ENCODE data around the gene ZNF583. TPM values are rescaled to one million over a fixed set of nuclear protein-coding genes. Genes with fewer than 3 reads are reported as not detected.
A peak's percentile ranks its signal among the peaks of the same experiment; 100 is the strongest.

Gene ZNF583
- total and polyA plus RNA-seq, 9 of the 15 experiments (the other 6 are each of a cell fraction or from before 2014, with no cell fraction given): 0.92 to 6.7 (median 3.0) TPM

- TF ChIP-seq MNT (conservative IDR thresholded peaks at IDR 0.05) (peak in 1 of 2 experiments; percentile 75; a peak in 3 of 4 replicates), TBP (optimal IDR thresholded peaks at IDR 0.05; ENCODE audit: low read depth, low read length) (peak; percentile 69), EP400 (IDR thresholded peaks at IDR 0.05) (peak; percentile 75; the same call in 1 of the 2 replicates), JUN (IDR thresholded peaks at IDR 0.05; ENCODE audit: borderline replicate concordance, low read depth, low read length) (no peak), JUN (CRISPR knock-in tag; IDR thresholded peaks at IDR 0.05; ENCODE audit: borderline replicate concordance) (no peak), CBX3 (IDR thresholded peaks at IDR 0.05; ENCODE audit: borderline replicate concordance in 1 of 2, low read length in 2 of 2) (peak in 1 of 2 experiments; percentile 68; a peak in 1 of 3 replicates), POLR2B (IDR thresholded peaks at IDR 0.05; ENCODE audit: low read depth, partially characterized antibody) (peak; percentile 76), FOXP4 (CRISPR knock-in tag; IDR thresholded peaks at IDR 0.05; ENCODE audit: borderline replicate concordance) (peak; percentile 77; the same call in 1 of the 2 replicates), SMAD4 (CRISPR knock-in tag; conservative IDR thresholded peaks at IDR 0.05) (peak; percentile 33; the same call in 1 of the 2 replicates), ZBTB11 (CRISPR knock-in tag; IDR thresholded peaks at IDR 0.05) (peak in 1 of 3 experiments; percentile 75; a peak in 2 of 6 replicates), CXXC5 (CRISPR knock-in tag; IDR thresholded peaks at IDR 0.05) (peak; percentile 80), ZBED1 (IDR thresholded peaks at IDR 0.05) (0 out of 2 replicates have a peak, but pooled peaks have one; percentile 30), CREB3L1 (IDR thresholded peaks at IDR 0.05; ENCODE audit: borderline replicate concordance, low read depth) (peak; percentile 75; the same call in 1 of the 2 replicates), TEAD1 (CRISPR knock-in tag; IDR thresholded peaks at IDR 0.05) (peak in 1 of 2 experiments; percentile 88; a peak in 1 of 4 replicates), ZNF76 (CRISPR knock-in tag; IDR thresholded peaks at IDR 0.05; ENCODE audit: borderline replicate concordance) (peak; percentile 56; the same call in 1 of the 2 replicates)
Observed at GRCh38 chr19:56367829-56368711, 36.1 kb upstream of the ZNF583 start (continued).
